HG03520 (cell line): Measurements from ENCODE around the gene OPRL1.

ENCODE experiments used
- ATAC-seq: cut with Tn5 transposase; IDR thresholded peaks from one replicate; pipeline ENCODE4 v1.9.1; 2021; ENCODE audit warnings: mild to moderate bottlenecking, moderate library complexity; ENCODE audit not compliant: unreplicated experiment

OPRL1 gene

GRCh38 chr20:64055893-64056638 lies 23.8 kb upstream of the OPRL1 start:
- ATAC-seq = no peak

GRCh38 chr20:64056639-64056888 lies 23.3 kb upstream of the OPRL1 start:
- ATAC-seq = no peak

- no peak for ATAC-seq
Measured at GRCh38 chr20:64056889-64057627, 22.8 kb upstream of the OPRL1 start.

GRCh38 chr20:64057628-64058498 lies 22.0 kb upstream of the OPRL1 start:
- no peak for ATAC-seq

GRCh38 chr20:64058536-64058935 lies 21.3 kb upstream of the OPRL1 start:
- no peak for ATAC-seq

- no peak for ATAC-seq
Measured at GRCh38 chr20:64062276-64062595, 17.6 kb upstream of the OPRL1 start.

GRCh38 chr20:64062596-64063388 lies 17.1 kb upstream of the OPRL1 start, which contains the start of gene TCEA2:
Gene TCEA2 (plus strand): TSS chr20:64063198. CDS start chr20:64063313, 115 bp downstream.
- peak; percentile 82 for ATAC-seq

GRCh38 chr20:64063389-64064144 lies 16.3 kb upstream of the OPRL1 start:
- ATAC-seq = no peak

- ATAC-seq = no peak
Measured at GRCh38 chr20:64064145-64064698, 15.7 kb upstream of the OPRL1 start.

GRCh38 chr20:64065062-64065973 lies 14.6 kb upstream of the OPRL1 start:
- ATAC-seq = no peak

- ATAC-seq = no peak
Measured at GRCh38 chr20:64065974-64066343, 13.9 kb upstream of the OPRL1 start.

- ATAC-seq = no peak
Measured at GRCh38 chr20:64067005-64067632, 12.8 kb upstream of the OPRL1 start.

- no peak for ATAC-seq
Measured at GRCh38 chr20:64067733-64068307, 12.1 kb upstream of the OPRL1 start.

- no peak for ATAC-seq
Measured at GRCh38 chr20:64068386-64069208, 11.3 kb upstream of the OPRL1 start.

GRCh38 chr20:64069209-64069613 lies 10.7 kb upstream of the OPRL1 start:
- ATAC-seq = no peak

GRCh38 chr20:64069614-64070243 lies 10.2 kb upstream of the OPRL1 start:
- no peak for ATAC-seq
